NCI-H446 (cell line): ENCODE measurements around the gene CCDC136.
A peak's percentile ranks its signal among the peaks of the same experiment; 100 is the strongest.

Experiments used
- DNase-seq, 2 experiments: peaks; one replicate each; lab custom pipeline; 2025; lab: John Stamatoyannopoulos, UW

The CCDC136 gene

DNA sequence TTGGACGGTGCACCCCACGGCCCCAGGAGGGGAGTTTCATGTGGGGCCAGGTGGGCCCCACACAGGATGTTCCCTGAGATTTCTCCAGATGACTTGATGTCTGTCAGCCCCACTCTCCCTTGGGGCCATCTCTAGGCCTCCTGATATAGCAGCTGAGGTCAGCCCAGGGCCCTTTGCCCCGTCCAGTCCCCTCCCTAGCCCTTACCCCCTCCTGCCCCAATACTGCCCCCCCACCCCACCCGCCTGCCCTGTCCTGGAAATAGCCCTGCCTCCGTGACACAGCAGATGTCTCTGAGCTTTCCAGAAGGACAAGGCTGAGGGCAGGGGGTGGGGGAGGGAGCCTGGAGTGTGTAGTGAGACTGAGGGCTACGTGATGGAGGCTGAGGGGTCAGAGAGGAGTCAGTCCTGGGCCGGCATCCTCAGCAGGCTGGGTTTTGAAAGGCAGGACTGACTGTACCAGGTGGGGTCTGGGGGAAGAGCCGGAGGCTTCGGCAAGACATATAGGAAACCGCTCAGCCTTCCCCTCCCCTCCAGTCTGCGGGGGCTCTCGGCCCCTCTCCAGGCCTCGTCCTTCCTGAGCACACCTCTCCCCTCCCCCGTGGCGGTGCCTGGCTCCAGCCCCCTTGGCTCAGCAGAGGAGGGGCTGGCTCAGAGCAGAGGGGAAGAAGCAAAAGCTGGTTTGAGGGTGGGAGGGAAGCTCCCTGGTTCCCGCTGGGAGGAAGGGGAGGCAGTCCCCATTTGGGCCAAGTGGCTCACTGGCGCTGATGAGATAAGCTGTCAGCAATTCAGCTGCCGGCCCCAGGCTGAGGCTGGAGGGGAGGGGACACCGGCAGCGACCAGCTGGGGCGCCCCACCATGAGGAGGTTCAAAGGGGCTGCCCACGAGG lies 40.5 kb downstream of the CCDC136 start:
- peak in 1 of 2 experiments; percentile 6 for DNase-seq

DNA sequence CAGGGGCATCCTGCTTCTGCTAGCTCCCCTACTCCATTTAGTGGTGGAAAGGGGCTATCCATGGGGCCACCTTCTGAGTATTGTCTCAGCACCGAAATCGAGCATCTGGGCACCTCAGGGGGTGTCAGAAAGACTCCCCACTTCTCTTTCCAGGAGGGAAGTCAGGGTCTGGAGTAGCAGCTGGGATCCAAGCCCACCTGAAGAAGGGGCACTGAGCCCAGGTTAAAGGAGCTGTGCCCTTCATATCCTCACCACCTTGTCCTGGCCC lies 41.0 kb downstream of the CCDC136 start:
- DNase-seq, result no peak

- peak; percentile 27 to 42 for DNase-seq
Measured at GRCh38 chr7:128833148-128833945, 41.6 kb downstream of the CCDC136 start.

GRCh38 chr7:128833946-128834325 lies 42.2 kb downstream of the CCDC136 start:
- no peak for DNase-seq

GRCh38 chr7:128835231-128835751 lies 43.5 kb downstream of the CCDC136 start:
- DNase-seq, result no peak

- DNase-seq, result no peak
Measured at GRCh38 chr7:128835790-128836641, 44.2 kb downstream of the CCDC136 start.

- no peak for DNase-seq
Measured at GRCh38 chr7:128836729-128837348, 45.1 kb downstream of the CCDC136 start.

DNA sequence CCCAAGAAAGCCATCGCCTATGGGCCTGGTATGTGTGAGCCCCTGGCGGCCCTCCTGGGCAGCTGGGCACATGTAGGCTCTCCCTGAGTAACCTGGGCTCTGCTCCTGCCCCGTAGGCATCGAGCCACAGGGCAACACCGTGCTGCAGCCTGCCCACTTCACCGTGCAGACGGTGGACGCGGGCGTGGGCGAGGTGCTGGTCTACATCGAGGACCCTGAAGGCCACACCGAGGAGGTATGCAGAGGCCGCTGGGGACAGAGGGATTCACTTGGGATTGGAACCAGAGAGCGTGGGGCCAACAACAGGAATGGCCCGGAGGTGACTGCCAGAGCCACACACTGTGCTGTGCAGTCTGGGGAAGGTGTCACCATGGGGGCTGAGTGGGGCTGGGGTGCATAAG lies 45.8 kb downstream of the CCDC136 start:
- DNase-seq, result no peak

DNA sequence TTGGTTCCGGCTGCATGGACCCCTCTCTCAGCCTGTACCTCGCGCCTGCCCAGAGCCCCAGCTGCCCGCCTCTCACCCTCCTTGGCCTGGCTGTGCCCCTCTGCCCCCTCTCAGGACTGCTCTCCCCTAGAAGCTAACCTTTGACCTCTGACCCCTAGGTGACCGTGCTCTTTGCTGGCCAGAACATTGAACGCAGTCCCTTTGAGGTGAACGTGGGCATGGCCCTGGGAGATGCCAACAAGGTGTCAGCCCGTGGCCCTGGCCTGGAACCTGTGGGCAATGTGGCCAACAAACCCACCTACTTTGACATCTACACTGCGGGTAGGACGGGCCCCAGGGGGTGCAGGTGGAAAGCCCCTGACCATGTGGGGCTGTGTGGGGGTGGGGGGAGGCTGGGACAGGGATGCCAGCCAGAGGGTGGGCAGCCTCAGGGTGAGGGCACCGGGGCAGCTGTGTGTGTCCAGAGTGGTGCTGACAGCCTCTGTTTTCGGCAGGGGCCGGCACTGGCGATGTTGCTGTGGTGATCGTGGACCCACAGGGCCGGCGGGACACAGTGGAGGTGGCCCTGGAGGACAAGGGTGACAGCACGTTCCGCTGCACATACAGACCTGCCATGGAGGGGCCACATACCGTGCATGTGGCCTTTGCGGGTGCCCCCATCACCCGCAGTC lies 46.5 kb downstream of the CCDC136 start:
- no peak for DNase-seq

DNA sequence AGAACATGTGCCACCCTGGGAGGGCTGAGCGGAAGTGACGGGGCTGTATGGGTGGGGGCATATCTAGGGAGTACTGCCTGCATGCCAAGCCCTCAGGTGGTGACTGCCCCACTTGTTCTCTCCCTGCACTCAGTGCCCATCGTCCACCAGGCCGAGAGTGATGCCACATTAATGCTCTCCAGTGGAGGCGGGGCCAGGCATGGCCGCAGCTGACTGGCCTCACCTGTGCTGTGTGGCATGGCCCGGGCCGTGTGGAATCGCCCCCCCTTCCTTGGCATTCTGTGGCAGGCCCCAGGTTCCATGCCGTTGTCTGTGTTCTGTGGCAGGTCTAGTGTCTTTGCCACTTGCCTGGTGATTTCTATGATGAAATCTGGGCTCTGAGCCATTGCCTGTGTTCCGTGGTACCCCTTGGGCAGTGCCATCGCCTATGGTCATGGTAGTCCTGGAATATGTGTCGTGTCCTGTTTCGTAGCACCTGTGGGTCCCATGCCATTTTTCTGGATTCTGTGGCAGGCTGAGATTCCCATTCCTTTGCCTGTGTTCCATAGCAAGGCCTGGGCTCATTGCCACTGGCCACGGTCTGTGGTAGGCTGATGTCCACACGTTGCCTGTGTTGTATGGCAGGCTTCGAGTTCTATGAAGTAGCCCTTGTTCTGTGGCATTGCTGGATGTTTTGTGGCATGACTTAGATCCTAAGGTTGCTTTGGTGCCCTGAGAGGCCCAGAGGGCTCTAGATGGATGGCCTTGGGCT lies 47.4 kb downstream of the CCDC136 start:
- no peak for DNase-seq

DNA sequence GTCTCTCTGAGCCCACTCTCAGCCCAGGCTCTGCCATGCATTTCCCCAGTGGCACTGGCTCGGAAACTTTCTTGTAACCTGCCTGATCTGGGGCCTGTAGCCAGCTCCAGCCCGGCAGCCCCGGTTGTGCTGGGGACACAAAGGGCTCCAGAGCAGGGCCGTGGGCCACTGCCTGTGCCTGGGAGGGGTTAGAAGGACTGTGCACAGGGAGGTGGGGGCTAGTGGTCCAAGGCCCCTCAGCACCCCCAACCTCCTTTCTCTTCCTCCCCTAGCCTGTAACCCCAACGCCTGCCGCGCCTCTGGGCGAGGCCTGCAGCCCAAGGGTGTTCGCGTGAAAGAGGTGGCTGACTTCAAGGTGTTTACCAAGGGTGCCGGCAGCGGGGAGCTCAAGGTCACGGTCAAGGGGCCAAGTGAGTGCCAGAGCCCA lies 48.0 kb downstream of the CCDC136 start:
- DNase-seq, result no peak

DNA sequence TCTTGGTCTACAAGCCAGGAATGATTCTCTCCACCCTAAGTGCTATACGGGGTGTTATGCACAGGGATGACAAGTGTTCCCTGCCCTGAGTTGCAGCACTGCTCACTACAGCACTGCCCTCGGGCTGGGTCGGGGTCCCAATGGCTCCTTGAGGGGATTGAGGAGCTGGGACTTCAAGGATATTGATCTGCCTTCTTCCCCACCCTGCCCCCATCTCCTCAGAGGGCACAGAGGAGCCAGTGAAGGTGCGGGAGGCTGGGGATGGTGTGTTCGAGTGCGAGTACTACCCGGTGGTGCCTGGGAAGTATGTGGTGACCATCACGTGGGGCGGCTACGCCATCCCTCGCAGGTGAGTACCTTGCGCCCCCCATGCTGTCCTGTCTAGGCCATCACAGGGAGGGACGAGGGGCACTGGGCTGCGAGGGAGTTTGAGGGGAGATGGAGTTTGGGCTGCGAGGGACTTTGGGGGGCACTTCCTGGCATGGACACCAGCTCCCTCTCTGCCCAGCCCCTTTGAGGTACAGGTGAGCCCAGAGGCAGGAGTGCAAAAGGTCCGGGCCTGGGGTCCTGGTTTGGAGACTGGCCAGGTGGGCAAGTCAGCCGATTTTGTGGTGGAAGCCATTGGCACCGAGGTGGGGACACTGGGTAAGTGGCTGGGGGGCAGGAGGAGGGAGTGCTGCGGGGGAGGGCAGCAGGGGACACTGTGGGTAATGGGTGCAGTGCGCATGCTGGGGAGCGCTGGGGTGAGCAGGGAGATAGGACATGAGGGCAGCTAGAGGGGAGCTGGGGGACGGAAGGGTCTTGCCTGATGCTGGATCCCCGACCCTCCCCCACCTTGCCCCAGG lies 48.8 kb downstream of the CCDC136 start:
- no peak for DNase-seq

- no peak for DNase-seq
Measured at GRCh38 chr7:128841171-128841690, 49.5 kb downstream of the CCDC136 start.

DNA sequence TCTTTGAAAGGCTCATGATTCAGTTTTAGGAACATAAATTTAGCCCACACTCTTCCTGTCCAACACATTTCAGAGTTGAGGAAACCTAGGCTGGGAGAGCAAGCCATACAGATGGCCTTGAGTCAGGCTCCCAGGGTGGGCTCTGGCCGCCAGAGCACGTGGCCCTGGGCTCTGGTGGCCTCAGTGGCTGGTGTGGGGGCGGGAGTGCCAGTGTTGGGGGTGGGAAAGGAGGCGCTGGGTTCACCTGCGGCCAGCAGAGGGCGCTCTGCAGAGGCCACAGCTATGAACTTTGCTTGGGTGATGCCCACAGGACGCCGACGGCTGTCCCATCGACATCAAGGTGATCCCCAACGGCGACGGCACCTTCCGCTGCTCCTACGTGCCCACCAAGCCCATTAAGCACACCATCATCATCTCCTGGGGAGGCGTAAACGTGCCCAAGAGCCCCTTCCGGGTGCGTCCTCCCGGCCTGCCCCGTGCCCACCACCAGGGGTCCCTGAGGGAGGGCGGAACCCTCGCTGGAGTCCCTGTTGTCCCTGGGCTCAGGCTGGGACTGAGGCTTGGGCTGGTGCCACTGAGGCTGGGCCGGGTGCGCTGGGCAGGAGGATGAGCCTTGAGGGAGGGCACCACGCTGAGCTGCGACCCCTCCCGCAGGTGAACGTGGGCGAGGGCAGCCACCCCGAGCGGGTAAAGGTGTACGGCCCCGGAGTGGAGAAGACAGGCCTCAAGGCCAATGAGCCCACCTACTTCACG lies 50.3 kb downstream of the CCDC136 start:
- no peak for DNase-seq

GRCh38 chr7:128842674-128843641 lies 51.2 kb downstream of the CCDC136 start:
- DNase-seq, result no peak

GRCh38 chr7:128843938-128844621 lies 52.3 kb downstream of the CCDC136 start:
- no peak for DNase-seq
